ENCODE measurements around the gene RELA. TPM values are rescaled to one million over a fixed set of nuclear protein-coding genes. Genes with fewer than 3 reads are reported as not detected.

Gene RELA
- total and polyA plus RNA-seq, 2 of the 13 experiments (the other 11 are each of a cell fraction or from before 2014, with no cell fraction given) = 21.4 to 40.5 TPM

- TF ChIP-seq ZNF513 (CRISPR knock-in tag; conservative IDR thresholded peaks at IDR 0.05) (no peak), ZBTB40 (IDR thresholded peaks at IDR 0.05) (no peak), ZBTB40 (CRISPR knock-in tag; IDR thresholded peaks at IDR 0.05) (peak; percentile 66), ZFP90 (CRISPR knock-in tag; IDR thresholded peaks at IDR 0.05; ENCODE audit: borderline replicate concordance) (peak; percentile 55; the same call in 1 of the 2 replicates), REXO4 (CRISPR knock-in tag; IDR thresholded peaks at IDR 0.05; ENCODE audit: borderline replicate concordance) (no peak), ZNF639 (CRISPR knock-in tag; conservative IDR thresholded peaks at IDR 0.05) (peak; percentile 92), THAP9 (CRISPR knock-in tag; IDR thresholded peaks at IDR 0.05; ENCODE audit: borderline replicate concordance) (no peak), ZNF549 (CRISPR knock-in tag; IDR thresholded peaks at IDR 0.05) (no peak), ZNF138 (CRISPR knock-in tag; IDR thresholded peaks at IDR 0.05; ENCODE audit: low read depth) (no peak), CBFB (CRISPR knock-in tag; IDR thresholded peaks at IDR 0.05) (no peak)
Observed at GRCh38 chr11:65662799-65663638, at the start of gene RELA (continued).

Measured in HepG2 (cell line).